Measurements from ENCODE around the gene PROSER2. TPM values are rescaled to one million over a fixed set of nuclear protein-coding genes. Genes with fewer than 3 reads are reported as not detected.
"Not testable (repeated sequence)": the region's sequence is repeated elsewhere in the genome, so short reads cannot be mapped to it uniquely, and the experiment has no call there.

Gene PROSER2
- polyA plus RNA-seq, 3 donors = 1.2 to 2.2 (median 2.0) TPM

- Mint-ChIP-seq H3K27ac (no peak overlapping the region), H3K4me1 (no peaks in the 10 kb centered on the region)
- TF ChIP-seq CTCF (IDR thresholded peaks at IDR 0.05) = no peak
Measured at GRCh38 chr10:11887381-11888227, 64.4 kb downstream of the PROSER2 start.

DNA sequence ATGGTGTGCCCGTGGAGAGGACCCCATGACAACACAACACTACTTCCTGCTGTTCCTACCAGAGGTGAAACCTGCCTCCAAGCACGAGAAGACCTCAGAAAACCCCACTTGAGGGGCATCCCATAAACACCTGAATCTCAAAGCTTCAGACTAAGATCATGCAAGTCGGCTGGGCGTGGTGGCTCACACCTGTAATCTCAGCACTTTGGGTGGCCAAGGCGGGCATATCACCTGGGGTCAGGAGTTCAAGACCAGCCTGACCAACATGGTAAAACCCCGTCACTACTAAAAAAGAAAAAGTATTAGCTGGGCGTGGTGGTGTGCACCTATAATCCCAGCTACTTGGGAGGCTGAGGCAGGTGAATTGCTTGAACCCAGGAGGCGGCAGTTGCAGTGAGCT is 66.1 kb downstream of the PROSER2 start:
- WGBS (ENCODE audit: insufficient coverage) = 93% methylated on average over 5 of the region's 8 CpGs
- not testable (repeated sequence) for H3K4me3 Mint-ChIP-seq

More at GRCh38 chr10:11887381-11888227, 64.4 kb downstream of the PROSER2 start:
- H3K4me3 Mint-ChIP-seq = no peak overlapping the region
- peaks cover 0 to 1% (median 0%) of the 10 kb centered on the region in 7 donors for H3K9me3 Mint-ChIP-seq
- no peaks in the 10 kb centered on the region for H3K36me3 ChIP-seq (replicated peaks in 1 of 2; ENCODE audit: control insufficient read depth in 1 of 2, insufficient read depth in 2 of 2, low read length in 2 of 2)
- no peak overlapping the region for H3K4me2 ChIP-seq (replicated peaks; ENCODE audit: extremely low read depth, low read length, poor library complexity, severe bottlenecking)
- no peaks in the 10 kb centered on the region for H3K79me2 ChIP-seq (ENCODE audit: insufficient read depth, low read length)
- no peak overlapping the region for H3K4me3 ChIP-seq (replicated peaks in 1 of 3; ENCODE audit: low read depth in 2 of 3, low read length in 3 of 3)
- intact Hi-C loops (cut with micrococcal nuclease) = no loop called here
- WGBS (ENCODE audit: insufficient coverage) = 91% methylated on average over 13 of the region's 16 CpGs
- H4K20me1 ChIP-seq (ENCODE audit: insufficient read depth, low read length) = no peaks in the 10 kb centered on the region
- no peaks in the 10 kb centered on the region for H3K9me3 ChIP-seq (replicated peaks in 1 of 2; ENCODE audit: control insufficient read depth in 1 of 2, insufficient read depth in 1 of 2, low read length in 2 of 2)
- no peaks in the 10 kb centered on the region for H3K4me1 ChIP-seq (ENCODE audit: control insufficient read depth in 1 of 2, insufficient read depth in 2 of 2, low read length in 2 of 2)
- H3K27me3 ChIP-seq (ENCODE audit: control insufficient read depth in 2 of 2, insufficient read depth in 2 of 2, low read length in 2 of 2) = no peaks in the 10 kb centered on the region
- H3K36me3 Mint-ChIP-seq = no peaks in the 10 kb centered on the region
- H3K27me3 Mint-ChIP-seq (ENCODE audit: low read depth in 3 of 3) = no peaks in the 10 kb centered on the region
- H3K27ac ChIP-seq (ENCODE audit: low read depth in 1 of 2, low read length in 2 of 2) = no peak overlapping the region
- no peak overlapping the region for H3K9ac ChIP-seq (ENCODE audit: insufficient read depth, low read length, poor library complexity, severe bottlenecking)
- no peak for DNase-seq
- no peak overlapping the region for H2AFZ ChIP-seq (ENCODE audit: insufficient read depth, low read depth, low read length, poor library complexity, severe bottlenecking)

More for the DNA sequence above, 66.1 kb downstream of the PROSER2 start:
- H3K36me3 Mint-ChIP-seq; H3K4me3 ChIP-seq (replicated peaks in 1 of 3; ENCODE audit: low read depth in 2 of 3, low read length in 3 of 3); H3K9ac ChIP-seq (ENCODE audit: insufficient read depth, low read length, poor library complexity, severe bottlenecking); H4K20me1 ChIP-seq (ENCODE audit: insufficient read depth, low read length); H3K4me1 Mint-ChIP-seq; H3K79me2 ChIP-seq (ENCODE audit: insufficient read depth, low read length); H3K9me3 Mint-ChIP-seq; H3K27ac ChIP-seq (ENCODE audit: low read depth in 1 of 2, low read length in 2 of 2); H3K27me3 Mint-ChIP-seq (ENCODE audit: low read depth in 3 of 3); H2AFZ ChIP-seq (ENCODE audit: insufficient read depth, low read depth, low read length, poor library complexity, severe bottlenecking); H3K36me3 ChIP-seq (replicated peaks in 1 of 2; ENCODE audit: control insufficient read depth in 1 of 2, insufficient read depth in 2 of 2, low read length in 2 of 2); H3K27ac Mint-ChIP-seq; H3K27me3 ChIP-seq (ENCODE audit: control insufficient read depth in 2 of 2, insufficient read depth in 2 of 2, low read length in 2 of 2); DNase-seq; intact Hi-C loops (cut with micrococcal nuclease); H3K4me1 ChIP-seq (ENCODE audit: control insufficient read depth in 1 of 2, insufficient read depth in 2 of 2, low read length in 2 of 2); H3K4me2 ChIP-seq (replicated peaks; ENCODE audit: extremely low read depth, low read length, poor library complexity, severe bottlenecking); H3K9me3 ChIP-seq (replicated peaks in 1 of 2; ENCODE audit: control insufficient read depth in 1 of 2, insufficient read depth in 1 of 2, low read length in 2 of 2): not testable (repeated sequence)

Measured in CD14-positive monocyte (primary cell).